ENCODE results near the gene JMJD1C.

GRCh38 chr10:63214571-63214970, 251.2 kb downstream of the JMJD1C start:
- TF ChIP-seq YY1 (IDR thresholded peaks at IDR 0.05; ENCODE audit: insufficient read depth, insufficient read length) (no peak), ZNF274 (IDR thresholded peaks at IDR 0.05; ENCODE audit: low read depth, low read length) (no peak), SUZ12 (IDR thresholded peaks at IDR 0.05; ENCODE audit: extremely low read depth, insufficient read depth, insufficient read length) (no peak)

All from NT2/D1 (cell line).